IMR-90 (cell line): ENCODE results near the gene RAPH1.

Experiments
- BHLHE40 ChIP-seq: fragments of 150-350 bp; IDR thresholded peaks from 2 replicates; pipeline ENCODE4 v1.6.1; 2016; ENCODE audit warnings: mild to moderate bottlenecking, low read depth, low read length
- CEBPB ChIP-seq: IDR thresholded peaks from 2 replicates; pipeline ENCODE4 v1.6.1; 2012; ENCODE audit warnings: low read depth, low read length, improper control_type of control experiment
- CHD1 ChIP-seq: IDR thresholded peaks from 2 replicates; pipeline ENCODE4 v1.6.1; 2012; ENCODE audit warnings: low read depth, low read length, improper control_type of control experiment
- MAFK ChIP-seq: IDR thresholded peaks from 2 replicates; pipeline ENCODE4 v1.6.1; 2012; ENCODE audit warnings: low read depth, low read length, improper control_type of control experiment
- POLR2A ChIP-seq: IDR thresholded peaks from 2 replicates; pipeline ENCODE4 v1.6.1; 2012; ENCODE audit warnings: mild to moderate bottlenecking, low read depth, low read length
- RAD21 ChIP-seq: IDR thresholded peaks from 2 replicates; pipeline ENCODE4 v1.6.1; 2012; ENCODE audit warnings: low read length, improper control_type of control experiment
- RCOR1 ChIP-seq: IDR thresholded peaks from 2 replicates; pipeline ENCODE4 v1.6.1; 2012; ENCODE audit warnings: mild to moderate bottlenecking, low read length, improper control_type of control experiment; ENCODE audit not compliant: insufficient replicate concordance
- RFX5 ChIP-seq: IDR thresholded peaks from 2 replicates; pipeline ENCODE4 v1.8.0; 2012; ENCODE audit warnings: low read depth, mild to moderate bottlenecking, low read length, moderate library complexity
- SMC3 ChIP-seq: fragments of 150-350 bp; IDR thresholded peaks from 2 replicates; pipeline ENCODE4 v1.6.1; 2016; ENCODE audit warnings: low read depth, mild to moderate bottlenecking, antibody characterized with exemption, low read length, moderate library complexity
- TF ChIP-seq, protein P1 (sequence below): fragments of 150-350 bp; IDR thresholded peaks from 2 replicates; pipeline ENCODE4 v1.6.1; 2017; ENCODE audit warnings: mild to moderate bottlenecking, antibody characterized with exemption, low read length, low read depth
- TF ChIP-seq, protein P2 (sequence below): conservative IDR thresholded peaks from 2 replicates; pipeline ENCODE4 v1.5.1; 2012; ENCODE audit warnings: mild to moderate bottlenecking, low read depth, low read length, improper control_type of control experiment
- TF ChIP-seq, protein P3 (sequence below): fragments of 150-350 bp; IDR thresholded peaks from 2 replicates; pipeline ENCODE4 v1.6.1; 2016; ENCODE audit warnings: low read depth, mild to moderate bottlenecking, low read length, moderate library complexity, borderline replicate concordance

DNA sequence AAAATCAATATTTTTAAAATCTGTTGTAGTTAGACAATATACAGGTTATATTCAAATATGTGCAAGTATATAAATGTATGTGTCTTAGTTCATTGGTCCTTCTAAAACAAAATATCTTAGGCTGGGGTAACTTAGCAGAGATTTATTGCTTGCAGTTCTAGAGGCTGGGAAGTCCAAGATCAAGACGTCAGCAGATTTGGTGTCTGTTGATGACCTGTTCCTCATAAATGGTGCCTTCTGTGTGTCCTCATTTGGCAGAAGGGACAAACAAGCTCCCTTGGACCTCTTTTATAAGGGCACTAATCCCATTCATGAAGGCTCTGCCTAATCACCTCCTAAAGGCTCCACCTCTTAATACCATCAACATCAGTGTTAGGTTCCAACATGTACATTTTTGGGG, 175.7 kb downstream of the RAPH1 start:
- TF ChIP-seq, protein P1, sequence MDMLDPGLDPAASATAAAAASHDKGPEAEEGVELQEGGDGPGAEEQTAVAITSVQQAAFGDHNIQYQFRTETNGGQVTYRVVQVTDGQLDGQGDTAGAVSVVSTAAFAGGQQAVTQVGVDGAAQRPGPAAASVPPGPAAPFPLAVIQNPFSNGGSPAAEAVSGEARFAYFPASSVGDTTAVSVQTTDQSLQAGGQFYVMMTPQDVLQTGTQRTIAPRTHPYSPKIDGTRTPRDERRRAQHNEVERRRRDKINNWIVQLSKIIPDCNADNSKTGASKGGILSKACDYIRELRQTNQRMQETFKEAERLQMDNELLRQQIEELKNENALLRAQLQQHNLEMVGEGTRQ = no peak
- TF ChIP-seq, protein P2, sequence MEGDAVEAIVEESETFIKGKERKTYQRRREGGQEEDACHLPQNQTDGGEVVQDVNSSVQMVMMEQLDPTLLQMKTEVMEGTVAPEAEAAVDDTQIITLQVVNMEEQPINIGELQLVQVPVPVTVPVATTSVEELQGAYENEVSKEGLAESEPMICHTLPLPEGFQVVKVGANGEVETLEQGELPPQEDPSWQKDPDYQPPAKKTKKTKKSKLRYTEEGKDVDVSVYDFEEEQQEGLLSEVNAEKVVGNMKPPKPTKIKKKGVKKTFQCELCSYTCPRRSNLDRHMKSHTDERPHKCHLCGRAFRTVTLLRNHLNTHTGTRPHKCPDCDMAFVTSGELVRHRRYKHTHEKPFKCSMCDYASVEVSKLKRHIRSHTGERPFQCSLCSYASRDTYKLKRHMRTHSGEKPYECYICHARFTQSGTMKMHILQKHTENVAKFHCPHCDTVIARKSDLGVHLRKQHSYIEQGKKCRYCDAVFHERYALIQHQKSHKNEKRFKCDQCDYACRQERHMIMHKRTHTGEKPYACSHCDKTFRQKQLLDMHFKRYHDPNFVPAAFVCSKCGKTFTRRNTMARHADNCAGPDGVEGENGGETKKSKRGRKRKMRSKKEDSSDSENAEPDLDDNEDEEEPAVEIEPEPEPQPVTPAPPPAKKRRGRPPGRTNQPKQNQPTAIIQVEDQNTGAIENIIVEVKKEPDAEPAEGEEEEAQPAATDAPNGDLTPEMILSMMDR = no peak
- TF ChIP-seq BHLHE40 (no peak), RFX5 (no peak), RAD21 (no peak), POLR2A (no peak), MAFK (no peak), CHD1 (no peak), RCOR1 (no peak), CEBPB (no peak), SMC3 (no peak)
- TF ChIP-seq, protein P3, sequence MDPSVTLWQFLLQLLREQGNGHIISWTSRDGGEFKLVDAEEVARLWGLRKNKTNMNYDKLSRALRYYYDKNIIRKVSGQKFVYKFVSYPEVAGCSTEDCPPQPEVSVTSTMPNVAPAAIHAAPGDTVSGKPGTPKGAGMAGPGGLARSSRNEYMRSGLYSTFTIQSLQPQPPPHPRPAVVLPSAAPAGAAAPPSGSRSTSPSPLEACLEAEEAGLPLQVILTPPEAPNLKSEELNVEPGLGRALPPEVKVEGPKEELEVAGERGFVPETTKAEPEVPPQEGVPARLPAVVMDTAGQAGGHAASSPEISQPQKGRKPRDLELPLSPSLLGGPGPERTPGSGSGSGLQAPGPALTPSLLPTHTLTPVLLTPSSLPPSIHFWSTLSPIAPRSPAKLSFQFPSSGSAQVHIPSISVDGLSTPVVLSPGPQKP = no peak
